Mesothelial cell of epicardium (in vitro differentiated cells): ENCODE results near the gene TSPY2. TPM values are rescaled to one million over a fixed set of nuclear protein-coding genes. Genes with fewer than 3 reads are reported as not detected.
"Not testable (repeated sequence)": the region's sequence is repeated elsewhere in the genome, so short reads cannot be mapped to it uniquely, and the experiment has no call there.

Source experiments
- DNase-seq, 2 experiments: peaks; one replicate each; pipeline ENCODE4 v3.0.0; 2021; ENCODE audit warnings: low spot score in 2 of 2; ENCODE audit not compliant: unreplicated experiment in 2 of 2
- H3K27ac Mint-ChIP-seq: 2 replicates; pipeline ENCODE4 v1.8.0; 2021; ENCODE audit warnings: mixed read lengths
- H3K27me3 Mint-ChIP-seq: 2 replicates; pipeline ENCODE4 v1.8.0; 2021; ENCODE audit warnings: low read depth, mixed read lengths
- H3K36me3 Mint-ChIP-seq: 2 replicates; pipeline ENCODE4 v1.8.0; 2021; ENCODE audit warnings: mixed read lengths
- H3K4me1 Mint-ChIP-seq: 2 replicates; pipeline ENCODE4 v1.8.0; 2021; ENCODE audit warnings: mixed read lengths
- H3K4me3 Mint-ChIP-seq: 2 replicates; pipeline ENCODE4 v1.8.0; 2021; ENCODE audit warnings: mild to moderate bottlenecking, moderate library complexity, mixed read lengths
- H3K9me3 Mint-ChIP-seq: 2 replicates; pipeline ENCODE4 v1.8.0; 2021; ENCODE audit warnings: mixed read lengths
- total RNA-seq: library from RNA; stranded (reverse); gene quantifications from 3 replicates; pipeline ENCODE4 v1.2.1, GENCODE V29; 2021

TSPY2 gene, protein sequence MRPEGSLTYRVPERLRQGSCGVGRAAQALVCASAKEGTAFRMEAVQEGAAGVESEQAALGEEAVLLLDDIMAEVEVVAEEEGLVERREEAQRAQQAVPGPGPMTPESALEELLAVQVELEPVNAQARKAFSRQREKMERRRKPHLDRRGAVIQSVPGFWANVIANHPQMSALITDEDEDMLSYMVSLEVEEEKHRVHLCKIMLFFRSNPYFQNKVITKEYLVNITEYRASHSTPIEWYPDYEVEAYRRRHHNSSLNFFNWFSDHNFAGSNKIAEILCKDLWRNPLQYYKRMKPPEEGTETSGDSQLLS
- total RNA-seq, result not detected in 3 replicates

GRCh38 chrY:6245923-6246322 is at the start of gene TSPY2:
Gene TSPY2, plus strand, starts transcription at chrY:6246223. Its CDS starts 46 bp downstream, at chrY:6246269.
- H3K9me3 Mint-ChIP-seq, DNase-seq, H3K27ac Mint-ChIP-seq, H3K4me1 Mint-ChIP-seq, H3K4me3 Mint-ChIP-seq, H3K36me3 Mint-ChIP-seq, H3K27me3 Mint-ChIP-seq: not testable (repeated sequence)

DNA sequence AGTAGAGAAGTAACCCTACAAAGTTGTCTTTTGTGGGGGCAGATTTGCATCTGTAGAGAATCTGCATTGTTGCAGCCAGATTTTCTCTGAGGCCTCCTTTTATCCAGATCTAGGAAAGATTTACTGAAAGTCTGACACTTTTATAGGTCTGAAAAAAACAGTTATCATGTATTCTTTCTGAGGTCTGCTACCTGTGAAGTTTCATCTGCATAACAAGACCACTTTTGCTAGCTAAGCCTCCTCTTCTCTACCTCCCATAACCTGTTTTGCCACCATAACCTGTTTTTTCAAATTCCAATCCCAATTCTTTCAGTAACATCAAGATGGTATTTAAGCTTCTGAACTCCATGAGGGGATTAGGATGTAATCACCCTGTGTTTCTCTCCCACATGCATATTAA is 36.5 kb upstream of the TSPY2 start:
- not testable (repeated sequence) for H3K9me3 Mint-ChIP-seq, H3K27ac Mint-ChIP-seq, DNase-seq, H3K36me3 Mint-ChIP-seq, H3K27me3 Mint-ChIP-seq, H3K4me3 Mint-ChIP-seq, H3K4me1 Mint-ChIP-seq

- not testable (repeated sequence) for H3K4me1 Mint-ChIP-seq, DNase-seq, H3K27ac Mint-ChIP-seq, H3K9me3 Mint-ChIP-seq, H3K27me3 Mint-ChIP-seq, H3K36me3 Mint-ChIP-seq, H3K4me3 Mint-ChIP-seq
Observed at GRCh38 chrY:6217045-6217444, 29.0 kb upstream of the TSPY2 start.

DNA sequence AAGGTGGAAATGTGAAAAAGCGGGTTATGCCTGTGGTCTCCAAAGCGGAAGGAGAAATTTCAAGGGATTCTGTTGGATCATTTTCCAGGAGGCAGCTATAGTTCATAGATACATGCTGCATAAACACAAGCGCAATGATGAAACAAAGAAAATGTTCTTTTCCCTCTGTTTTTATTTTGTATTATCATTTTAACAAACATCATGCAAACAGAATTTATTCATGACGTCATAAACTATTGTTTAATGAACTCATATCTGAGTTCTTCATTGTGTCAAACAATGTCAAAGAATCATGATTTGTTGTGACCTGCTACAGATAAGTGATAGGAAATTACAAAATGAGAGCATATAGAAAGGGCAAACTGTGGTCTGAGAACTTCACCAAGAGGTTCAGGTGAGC is 23.8 kb downstream of the TSPY2 start:
- not testable (repeated sequence) for H3K36me3 Mint-ChIP-seq, H3K27ac Mint-ChIP-seq, H3K4me3 Mint-ChIP-seq

More for the DNA sequence above, 23.8 kb downstream of the TSPY2 start:
- not testable (repeated sequence) for DNase-seq, H3K27me3 Mint-ChIP-seq, H3K9me3 Mint-ChIP-seq, H3K4me1 Mint-ChIP-seq
